B cell (primary cell): ENCODE measurements around the gene COL26A1.

ENCODE experiments used
- EZH2 ChIP-seq: IDR thresholded peaks from 2 replicates; pipeline ENCODE4 v1.6.1; 2012; ENCODE audit warnings: borderline replicate concordance, low read depth, mild to moderate bottlenecking, moderate library complexity, low read length; ENCODE audit not compliant: insufficient read depth, poor library complexity, severe bottlenecking
- TF ChIP-seq, protein P1 (sequence below): fragments of 200-600 bp; IDR thresholded peaks from one replicate; pipeline ENCODE4 v1.8.0; 2022; ENCODE audit warnings: antibody characterized with exemption, mild to moderate bottlenecking

DNA sequence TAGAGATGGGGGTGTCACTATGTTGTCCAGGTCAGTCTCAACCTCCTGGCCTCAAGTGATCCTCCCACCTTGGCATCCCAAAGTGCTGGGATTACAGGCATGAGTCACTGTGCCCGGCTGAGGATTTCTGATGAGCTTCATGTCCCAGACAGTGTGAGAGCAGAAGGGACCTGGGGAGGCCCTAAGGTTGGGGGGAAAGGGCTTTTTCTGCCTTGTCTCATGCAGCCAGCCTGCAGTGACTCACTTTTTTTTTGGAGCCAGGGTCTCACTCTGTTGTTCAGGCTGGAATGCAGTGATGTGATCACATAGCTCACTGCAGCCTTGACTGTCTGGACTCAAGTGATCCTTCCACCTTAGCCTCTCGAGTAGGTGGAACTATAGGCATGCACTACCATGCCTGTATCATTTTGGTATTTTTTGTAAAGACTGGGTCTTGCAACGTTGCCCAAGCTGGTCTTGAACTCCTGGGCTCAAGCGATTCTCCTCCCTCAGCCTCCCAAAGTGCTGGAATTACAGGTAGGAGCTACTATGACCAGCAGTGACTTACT is 14.6 kb downstream of the COL26A1 start:
- no peak for TF ChIP-seq EZH2
- TF ChIP-seq, protein P1, sequence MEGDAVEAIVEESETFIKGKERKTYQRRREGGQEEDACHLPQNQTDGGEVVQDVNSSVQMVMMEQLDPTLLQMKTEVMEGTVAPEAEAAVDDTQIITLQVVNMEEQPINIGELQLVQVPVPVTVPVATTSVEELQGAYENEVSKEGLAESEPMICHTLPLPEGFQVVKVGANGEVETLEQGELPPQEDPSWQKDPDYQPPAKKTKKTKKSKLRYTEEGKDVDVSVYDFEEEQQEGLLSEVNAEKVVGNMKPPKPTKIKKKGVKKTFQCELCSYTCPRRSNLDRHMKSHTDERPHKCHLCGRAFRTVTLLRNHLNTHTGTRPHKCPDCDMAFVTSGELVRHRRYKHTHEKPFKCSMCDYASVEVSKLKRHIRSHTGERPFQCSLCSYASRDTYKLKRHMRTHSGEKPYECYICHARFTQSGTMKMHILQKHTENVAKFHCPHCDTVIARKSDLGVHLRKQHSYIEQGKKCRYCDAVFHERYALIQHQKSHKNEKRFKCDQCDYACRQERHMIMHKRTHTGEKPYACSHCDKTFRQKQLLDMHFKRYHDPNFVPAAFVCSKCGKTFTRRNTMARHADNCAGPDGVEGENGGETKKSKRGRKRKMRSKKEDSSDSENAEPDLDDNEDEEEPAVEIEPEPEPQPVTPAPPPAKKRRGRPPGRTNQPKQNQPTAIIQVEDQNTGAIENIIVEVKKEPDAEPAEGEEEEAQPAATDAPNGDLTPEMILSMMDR = no peak
